K562 (cell line): ENCODE results near the gene MDC1.

Experiments
- BRD4 ChIP-seq: fragments of 200-600 bp; sonication (generic); IDR thresholded peaks from 2 replicates; pipeline ENCODE4 v1.6.1; 2017; ENCODE audit warnings: inconsistent platforms
- FOXP4 ChIP-seq: sonication (generic); formaldehyde crosslinking; IDR thresholded peaks from 2 replicates; pipeline ENCODE4 v1.8.0; 2022; ENCODE audit warnings: mild to moderate bottlenecking, missing genetic modification reagents, borderline replicate concordance
- MTA3 ChIP-seq: fragments of 450-650 bp; formaldehyde crosslinking; IDR thresholded peaks from 2 replicates; pipeline ENCODE4 v1.6.1; 2017; ENCODE audit warnings: mild to moderate bottlenecking, borderline replicate concordance
- NFRKB ChIP-seq: fragments of 450-650 bp; IDR thresholded peaks from 2 replicates; pipeline ENCODE4 v1.6.1; 2016; ENCODE audit warnings: low read depth
- NR2C2 ChIP-seq, 2 experiments: fragments of 200-800 bp in 1 of 2; sonication (Bioruptor generic) in 1 of 2; sonication (generic) in 1 of 2; formaldehyde crosslinking in 1 of 2; IDR thresholded peaks; 2 replicates each; pipeline versions ENCODE4 v1.6.1 to v1.8.0; 2016 to 2022; ENCODE audit warnings: mild to moderate bottlenecking in 1 of 2, missing compliant biosample characterization in 1 of 2, missing genetic modification characterization in 1 of 2, missing genetic modification reagents in 1 of 2
- POLR2A ChIP-seq: fragments of 450-650 bp; conservative IDR thresholded peaks from 2 replicates; pipeline ENCODE4 v1.6.1; 2016

GRCh38 chr6:30684386-30685156, 32.5 kb downstream of the MDC1 start:
- TF ChIP-seq NR2C2 (CRISPR knock-in tag; IDR thresholded peaks at IDR 0.05) (no peak), NR2C2 (tag; IDR thresholded peaks at IDR 0.05) (no peak), FOXP4 (no peak), POLR2A (no peak), BRD4 (no peak), MTA3 (no peak), NFRKB (0 out of 2 replicates have a peak, but pooled peaks have one; percentile 42)
